ENCODE results near the gene CWF19L1.

CWF19L1 gene

GRCh38 chr10:100182908-100183307 lies 84.5 kb downstream of the CWF19L1 start:
- no peak for DNase-seq (ENCODE audit: low read depth in 2 of 2)
